GM18858 (cell line): ENCODE results near the gene ADGRE2.

Experiments used
- ATAC-seq: cut with Tn5 transposase; IDR thresholded peaks from one replicate; pipeline ENCODE4 v1.9.1; 2021; ENCODE audit not compliant: unreplicated experiment

ADGRE2 gene

GRCh38 chr19:14748601-14749000, 29.8 kb downstream of the ADGRE2 start:
- ATAC-seq: no peak

DNA sequence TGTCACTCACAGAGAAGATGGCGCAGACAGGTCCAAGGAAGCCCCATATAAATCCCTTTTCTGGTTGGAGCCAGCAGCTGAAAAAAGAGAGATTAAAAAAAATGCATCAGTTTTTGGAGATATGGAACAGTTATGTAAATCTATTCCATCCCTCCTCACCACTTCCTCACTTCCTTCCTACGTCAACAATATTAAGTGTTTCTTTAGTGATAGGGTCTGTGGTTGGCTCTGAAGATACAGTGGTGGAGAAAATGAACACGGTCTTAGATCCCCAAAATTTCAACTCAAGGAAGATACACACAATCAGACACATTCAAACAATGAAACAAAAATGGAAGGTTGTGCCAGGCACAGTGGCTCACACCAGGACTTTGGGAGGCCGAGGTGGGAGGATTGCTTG, 31.5 kb downstream of the ADGRE2 start:
- no peak for ATAC-seq

- ATAC-seq: no peak
Measured at GRCh38 chr19:14735915-14736314, 42.4 kb downstream of the ADGRE2 start.

DNA sequence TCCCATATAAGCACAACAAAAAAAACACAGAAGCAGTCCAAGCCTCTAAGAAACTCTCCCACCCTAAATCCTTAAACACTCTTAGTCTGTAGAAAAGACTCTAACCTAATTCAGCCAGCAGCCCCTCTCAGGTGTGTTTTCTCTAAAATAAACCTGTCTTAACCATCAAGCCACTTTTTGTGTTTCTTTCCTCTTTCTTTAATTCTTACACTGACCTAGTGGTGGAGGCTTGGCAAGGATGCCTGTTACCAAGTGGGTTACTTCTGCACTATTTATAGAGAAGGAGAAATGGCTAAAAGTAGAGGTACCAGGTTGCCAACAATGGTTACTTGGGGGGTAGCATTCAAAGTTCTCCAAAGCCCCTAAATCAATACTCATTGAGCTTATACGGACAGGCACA, 44.8 kb downstream of the ADGRE2 start:
- ATAC-seq: no peak

DNA sequence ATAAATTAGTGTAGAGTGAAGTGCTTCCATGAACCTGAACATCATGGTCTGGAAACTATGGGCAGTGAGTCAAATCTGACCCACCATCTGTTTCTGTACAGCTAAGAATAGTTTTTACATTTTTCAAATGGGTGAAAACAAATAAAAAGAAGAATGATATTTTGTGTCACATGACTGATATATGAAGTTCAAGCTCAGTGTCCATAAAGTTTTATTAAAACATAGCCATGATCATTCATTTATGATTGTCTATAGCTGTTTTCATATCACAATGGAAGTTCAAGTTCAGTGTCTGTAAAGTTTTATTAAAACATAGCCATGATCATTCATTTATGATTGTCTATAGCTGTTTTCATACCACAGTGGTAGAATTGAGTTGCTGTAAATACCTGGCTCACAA, 45.9 kb downstream of the ADGRE2 start:
- ATAC-seq: no peak

GRCh38 chr19:14731200-14731599, 47.2 kb downstream of the ADGRE2 start:
- no peak for ATAC-seq

DNA sequence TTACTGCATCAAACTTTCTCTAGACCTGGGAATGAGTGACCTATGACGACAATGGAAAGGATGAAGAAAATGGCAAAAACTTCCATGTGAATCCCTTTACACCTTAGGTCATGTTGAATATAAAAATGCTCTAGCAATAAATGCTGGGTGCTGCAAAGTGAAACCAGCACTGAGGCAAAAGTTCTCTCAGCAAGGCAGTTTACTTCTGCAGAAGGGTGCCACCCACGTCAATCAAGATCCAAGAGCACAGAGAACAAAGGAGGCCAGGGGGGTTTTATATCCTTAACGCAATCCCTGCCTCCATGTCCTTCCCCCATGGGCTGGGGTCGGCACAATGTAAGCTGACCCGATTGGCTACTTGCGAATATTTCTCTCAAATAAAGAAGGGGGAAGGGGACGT, 49.8 kb downstream of the ADGRE2 start:
- no peak for ATAC-seq

DNA sequence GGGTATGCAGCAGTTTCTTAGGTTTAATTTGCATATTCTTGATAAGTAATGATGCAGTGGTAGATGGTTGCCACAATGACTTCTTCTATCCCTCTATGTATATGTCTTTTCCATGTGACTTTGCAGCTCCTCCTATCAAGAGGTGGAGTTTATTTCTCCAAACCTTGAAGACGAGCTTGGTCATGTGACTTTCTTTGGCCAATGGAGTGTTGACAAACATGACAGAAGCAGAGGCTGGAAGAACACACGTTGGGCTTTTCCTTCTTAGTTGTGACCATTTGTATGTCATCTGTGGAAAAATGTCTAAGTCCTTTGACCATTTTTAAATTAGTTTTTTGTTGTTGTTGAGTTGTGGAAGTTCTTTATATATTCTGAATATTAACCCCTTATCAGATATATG, 56.2 kb downstream of the ADGRE2 start:
- no peak for ATAC-seq

GRCh38 chr19:14719162-14719561, 59.2 kb downstream of the ADGRE2 start:
- ATAC-seq: no peak

- ATAC-seq: no peak
Measured at GRCh38 chr19:14718522-14719116, 59.7 kb downstream of the ADGRE2 start.

DNA sequence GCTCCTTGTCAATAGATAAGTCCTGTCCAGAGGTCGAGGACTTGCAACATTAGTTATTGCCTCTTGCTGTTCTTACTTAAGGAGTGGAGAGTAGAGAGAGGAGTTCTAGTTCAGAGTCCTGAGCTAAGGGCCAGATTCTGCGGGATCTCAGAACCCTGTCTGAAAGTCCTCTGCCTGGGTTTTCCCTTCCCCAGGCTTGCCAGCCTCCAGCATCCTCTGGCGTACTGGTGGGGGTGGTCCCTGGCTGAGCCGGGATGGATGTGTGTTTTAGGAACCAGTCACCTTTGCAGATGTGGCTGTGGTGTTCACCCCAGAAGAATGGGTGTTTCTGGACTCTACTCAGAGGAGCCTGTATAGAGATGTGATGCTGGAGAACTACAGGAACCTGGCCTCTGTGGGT, 62.5 kb downstream of the ADGRE2 start:
- ATAC-seq: no peak

- ATAC-seq: no peak
Measured at GRCh38 chr19:14704450-14704849, 73.9 kb downstream of the ADGRE2 start.

GRCh38 chr19:14703833-14704232, 74.5 kb downstream of the ADGRE2 start:
- no peak for ATAC-seq

DNA sequence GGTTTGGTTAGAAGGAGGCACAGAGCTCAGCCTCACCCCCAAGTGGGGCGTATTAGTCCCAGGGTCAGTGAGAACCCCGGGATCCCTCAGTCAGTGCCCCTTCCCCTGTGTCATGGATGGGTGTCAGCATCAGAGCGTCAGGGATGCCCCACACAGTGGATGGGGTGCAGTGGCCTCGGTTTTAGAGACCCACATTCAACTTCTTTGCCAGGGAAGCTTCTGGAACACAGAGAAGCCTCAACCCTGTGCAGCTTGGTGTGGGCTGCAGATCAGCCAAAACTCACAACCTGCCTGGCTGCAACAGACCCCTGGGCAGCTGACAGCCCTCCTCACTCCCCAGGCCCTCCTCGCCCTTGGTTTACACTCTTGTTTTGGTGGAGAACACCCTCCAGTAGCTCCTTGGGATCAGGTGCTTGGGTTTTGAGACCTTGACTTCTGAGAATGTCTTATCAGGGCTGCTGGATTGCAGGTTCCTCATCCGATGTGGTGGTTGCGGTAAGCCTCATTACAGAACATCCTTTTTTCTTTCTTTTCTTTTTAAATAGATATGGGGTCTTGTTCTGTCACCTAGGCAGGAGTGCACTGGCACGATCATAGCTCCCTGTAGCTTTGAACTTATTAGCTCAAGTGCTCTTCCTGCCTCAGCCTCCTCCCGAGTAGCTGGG, 77.5 kb downstream of the ADGRE2 start:
- no peak for ATAC-seq

- ATAC-seq: no peak
Measured at GRCh38 chr19:14699641-14700040, 78.7 kb downstream of the ADGRE2 start.

DNA sequence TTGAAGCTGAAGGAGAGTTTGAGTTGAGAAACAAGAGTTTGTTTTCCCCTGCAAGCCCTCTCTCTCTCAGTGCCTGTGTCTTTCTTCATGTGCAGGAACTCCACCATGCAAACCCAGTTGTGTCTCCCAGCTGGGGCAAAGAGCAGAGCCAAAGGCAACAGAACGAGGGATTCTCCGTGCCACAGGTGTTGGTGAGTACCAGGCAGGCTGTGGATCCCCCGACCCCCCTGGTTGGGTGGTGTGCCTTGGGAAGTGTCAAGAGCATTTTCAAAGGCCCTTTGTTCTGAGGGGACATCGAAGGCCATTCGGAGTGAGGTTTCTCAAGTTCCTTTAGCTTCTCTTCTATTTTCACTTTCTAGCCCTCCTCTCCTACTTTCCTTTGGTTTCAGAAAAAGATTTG, 82.9 kb downstream of the ADGRE2 start:
- ATAC-seq: no peak

- no peak for ATAC-seq
Measured at GRCh38 chr19:14694641-14695266, 83.6 kb downstream of the ADGRE2 start.

DNA sequence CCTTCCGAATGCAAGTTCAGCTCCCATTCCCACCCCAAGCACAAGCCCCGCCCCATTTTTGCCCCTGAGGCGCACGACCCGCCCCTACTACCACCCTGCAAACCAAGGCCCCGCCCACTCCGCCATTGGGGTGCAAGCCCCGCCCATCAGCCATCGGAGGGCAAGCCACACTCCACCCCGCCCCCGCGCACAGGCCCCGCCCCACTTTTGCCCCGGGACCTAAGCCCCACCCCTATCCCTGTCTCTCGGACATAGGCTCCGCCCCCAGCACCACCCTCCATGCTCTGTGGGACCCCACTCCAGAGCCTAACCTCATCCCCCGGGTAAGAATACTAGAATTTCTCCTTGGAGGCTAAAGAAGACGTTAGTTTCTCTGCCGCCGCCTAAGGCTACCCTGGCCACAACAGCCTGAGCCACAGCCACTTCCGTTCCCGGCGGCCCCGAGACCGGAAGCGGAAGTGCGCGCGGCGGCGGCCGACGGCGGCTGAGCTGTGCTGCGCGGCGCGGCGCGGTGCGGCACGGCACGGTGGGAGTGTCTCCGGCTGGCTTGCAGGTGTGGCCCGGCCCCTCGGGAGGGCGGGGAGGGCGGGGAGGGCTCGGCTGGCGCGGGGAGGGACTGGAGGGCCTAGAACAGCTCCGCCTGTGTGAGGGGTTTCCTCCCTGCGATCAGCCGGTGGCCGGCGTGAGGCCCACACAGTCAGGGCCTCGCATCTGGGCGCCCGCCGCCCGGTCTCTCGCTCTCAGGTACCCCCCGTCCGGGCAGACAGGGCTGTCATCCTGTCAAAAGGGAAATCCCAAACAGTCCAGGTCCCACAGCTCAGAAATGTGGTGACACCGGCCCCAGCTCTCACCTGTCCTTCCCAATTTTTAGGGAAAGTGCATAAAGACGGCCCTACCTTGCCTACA, 88.5 kb downstream of the ADGRE2 start, which contains the start of gene ZNF333:
TSS of gene ZNF333 (plus strand) at position 451 of the 906 bp plus-strand sequence. CDS start 3,444 bp downstream, outside the sequence.
- ATAC-seq: peak; percentile 72

GRCh38 chr19:14686411-14686810, 91.9 kb downstream of the ADGRE2 start:
- no peak for ATAC-seq

GRCh38 chr19:14683439-14683838, 94.9 kb downstream of the ADGRE2 start:
- ATAC-seq: no peak
